ENCODE data around the gene EPB42. TPM values are rescaled to one million over a fixed set of nuclear protein-coding genes. Genes with fewer than 3 reads are reported as not detected.

EPB42 gene
- not detected for total RNA-seq

GRCh38 chr15:43220991-43221403 is at the start of gene EPB42:
EPB42 (minus strand) TSS chr15:43221018; CDS start chr15:43220825, 193 bp downstream.
- peaks cover 7% of the 10 kb centered on the region for H3K4me1 Mint-ChIP-seq (ENCODE audit: low read depth)
- no peak within 1 kb of the TSS for H3K27ac Mint-ChIP-seq
- H3K4me3 Mint-ChIP-seq = no peak within 1 kb of the TSS
- ATAC-seq (replicated peaks in 1 of 2) (no peak), DNase-seq (no peak)
- no peaks in the 10 kb centered on the region for H3K36me3 Mint-ChIP-seq (ENCODE audit: insufficient read depth in 2 of 2)
- peaks cover 0 to 3% of the 10 kb centered on the region in 2 donors for H3K9me3 Mint-ChIP-seq
- H3K27me3 Mint-ChIP-seq (ENCODE audit: low read depth) = peaks cover 7% of the 10 kb centered on the region

GRCh38 chr15:43270113-43270665 is 49.4 kb upstream of the EPB42 start:
- Mint-ChIP-seq H3K9me3 (peaks cover 0 to 2% of the 10 kb centered on the region in 2 donors), H3K4me1 (ENCODE audit: low read depth) (no peaks in the 10 kb centered on the region), H3K27ac (no peak overlapping the region), H3K36me3 (ENCODE audit: insufficient read depth in 2 of 2) (no peaks in the 10 kb centered on the region), H3K27me3 (ENCODE audit: low read depth) (peaks cover 15% of the 10 kb centered on the region), H3K4me3 (no peak overlapping the region)
- ATAC-seq (replicated peaks in 1 of 2) (no peak), DNase-seq (no peak)

- H3K4me1 Mint-ChIP-seq (ENCODE audit: low read depth) = no peaks in the 10 kb centered on the region
- H3K4me3 Mint-ChIP-seq = no peak overlapping the region
- no peaks in the 10 kb centered on the region for H3K36me3 Mint-ChIP-seq (ENCODE audit: insufficient read depth in 2 of 2)
- H3K27me3 Mint-ChIP-seq (ENCODE audit: low read depth) = peaks cover 23% of the 10 kb centered on the region
- peak; percentile 26 to 55 for ATAC-seq (replicated peaks in 1 of 2)
- DNase-seq = peak; percentile 12 to 45
- peaks cover 0 to 2% of the 10 kb centered on the region in 2 donors for H3K9me3 Mint-ChIP-seq
- no peak overlapping the region for H3K27ac Mint-ChIP-seq
Observed at GRCh38 chr15:43268111-43269105, 47.6 kb upstream of the EPB42 start.

DNA sequence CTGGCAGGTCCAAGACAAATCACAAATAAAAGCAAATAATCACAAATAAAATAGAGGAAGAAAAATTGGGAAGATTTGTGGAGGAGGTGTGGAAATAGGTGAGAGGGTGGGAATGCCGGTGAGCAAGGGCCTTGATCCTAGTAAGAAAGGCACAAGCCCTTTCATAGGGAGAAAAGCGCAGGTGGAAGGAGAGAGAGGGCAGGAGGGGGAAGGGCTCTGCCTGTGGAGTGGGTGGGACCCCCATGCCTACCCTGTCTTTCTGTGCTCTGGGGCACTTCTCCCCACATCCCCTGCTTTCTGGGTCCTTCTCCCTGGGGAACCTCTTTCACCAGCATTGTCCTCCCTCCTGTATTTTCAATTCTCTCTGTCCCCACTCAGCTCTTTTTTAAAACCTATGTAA is 46.6 kb upstream of the EPB42 start:
- peaks cover 0 to 2% of the 10 kb centered on the region in 2 donors for H3K9me3 Mint-ChIP-seq
- H3K36me3 Mint-ChIP-seq (ENCODE audit: insufficient read depth in 2 of 2) = no peaks in the 10 kb centered on the region
- no peak overlapping the region for H3K27ac Mint-ChIP-seq
- H3K4me1 Mint-ChIP-seq (ENCODE audit: low read depth) = no peaks in the 10 kb centered on the region
- H3K27me3 Mint-ChIP-seq (ENCODE audit: low read depth) = peaks cover 27% of the 10 kb centered on the region
- ATAC-seq (replicated peaks in 1 of 2) = no peak
- no peak for DNase-seq
- H3K4me3 Mint-ChIP-seq = no peak overlapping the region

- Mint-ChIP-seq H3K4me3 (no peak within 1 kb of the TSS), H3K27ac (no peak within 1 kb of the TSS), H3K36me3 (ENCODE audit: insufficient read depth in 2 of 2) (no peaks in the 10 kb centered on the region), H3K4me1 (ENCODE audit: low read depth) (no peaks in the 10 kb centered on the region), H3K9me3 (peaks cover 0 to under 1% of the 10 kb centered on the region in 2 donors), H3K27me3 (ENCODE audit: low read depth) (peaks cover 28% of the 10 kb centered on the region)
- no peak for DNase-seq
- ATAC-seq (replicated peaks in 1 of 2) = no peak
Observed at GRCh38 chr15:43266834-43267233, 46.0 kb upstream of the EPB42 start, which contains the start of gene TGM5. TGM5 (minus strand) TSS chr15:43266928; CDS start chr15:43266849, 79 bp downstream.

GRCh38 chr15:43266386-43266785 is 45.6 kb upstream of the EPB42 start:
- ATAC-seq (replicated peaks in 1 of 2) (no peak), DNase-seq (no peak)
- H3K27ac Mint-ChIP-seq = no peak overlapping the region
- H3K27me3 Mint-ChIP-seq (ENCODE audit: low read depth) = peaks cover 33% of the 10 kb centered on the region
- H3K4me1 Mint-ChIP-seq (ENCODE audit: low read depth) = no peaks in the 10 kb centered on the region
- H3K9me3 Mint-ChIP-seq = no peaks in the 10 kb centered on the region
- no peak overlapping the region for H3K4me3 Mint-ChIP-seq
- H3K36me3 Mint-ChIP-seq (ENCODE audit: insufficient read depth in 2 of 2) = no peaks in the 10 kb centered on the region

GRCh38 chr15:43260011-43260615 is 39.3 kb upstream of the EPB42 start:
- no peak overlapping the region for H3K27ac Mint-ChIP-seq
- peaks cover 18% of the 10 kb centered on the region for H3K27me3 Mint-ChIP-seq (ENCODE audit: low read depth)
- H3K36me3 Mint-ChIP-seq (ENCODE audit: insufficient read depth in 2 of 2) = no peaks in the 10 kb centered on the region
- DNase-seq (no peak), ATAC-seq (replicated peaks in 1 of 2) (no peak)
- H3K9me3 Mint-ChIP-seq = no peaks in the 10 kb centered on the region
- H3K4me3 Mint-ChIP-seq = no peak overlapping the region
- no peaks in the 10 kb centered on the region for H3K4me1 Mint-ChIP-seq (ENCODE audit: low read depth)

GRCh38 chr15:43258781-43259180 is 38.0 kb upstream of the EPB42 start:
- Mint-ChIP-seq H3K27ac (no peak overlapping the region), H3K27me3 (ENCODE audit: low read depth) (peaks cover 14% of the 10 kb centered on the region), H3K9me3 (no peaks in the 10 kb centered on the region), H3K4me3 (no peak overlapping the region), H3K36me3 (ENCODE audit: insufficient read depth in 2 of 2) (no peaks in the 10 kb centered on the region), H3K4me1 (ENCODE audit: low read depth) (peaks cover 10% of the 10 kb centered on the region)
- DNase-seq (no peak), ATAC-seq (replicated peaks in 1 of 2) (no peak)

DNA sequence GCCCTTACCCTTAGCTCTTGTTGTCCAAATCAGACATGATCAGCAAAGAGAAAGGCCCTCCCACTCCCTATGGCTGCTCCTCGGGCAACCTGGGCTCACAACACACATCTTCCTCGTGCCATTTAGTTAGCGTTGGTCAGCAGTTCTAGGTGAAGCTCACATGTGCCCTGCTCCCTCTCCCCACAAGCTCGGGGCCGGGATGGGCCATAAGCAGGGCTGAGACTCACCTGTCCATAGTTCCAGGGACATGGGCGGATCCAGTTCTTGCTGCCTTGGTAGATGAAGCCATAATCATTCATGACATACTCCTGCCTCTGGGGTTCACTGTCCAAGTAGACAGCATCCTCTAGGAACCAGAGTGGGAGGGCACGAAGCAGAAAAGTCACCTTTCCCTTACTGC is 35.5 kb upstream of the EPB42 start:
- H3K27me3 Mint-ChIP-seq (ENCODE audit: low read depth) = no peaks in the 10 kb centered on the region
- no peak for ATAC-seq (replicated peaks in 1 of 2)
- DNase-seq = no peak
- peaks cover 35% of the 10 kb centered on the region for H3K4me1 Mint-ChIP-seq (ENCODE audit: low read depth)
- no peak overlapping the region for H3K4me3 Mint-ChIP-seq
- H3K36me3 Mint-ChIP-seq (ENCODE audit: insufficient read depth in 2 of 2) = no peaks in the 10 kb centered on the region
- peaks cover 0 to 3% of the 10 kb centered on the region in 2 donors for H3K9me3 Mint-ChIP-seq
- no peak overlapping the region for H3K27ac Mint-ChIP-seq

DNA sequence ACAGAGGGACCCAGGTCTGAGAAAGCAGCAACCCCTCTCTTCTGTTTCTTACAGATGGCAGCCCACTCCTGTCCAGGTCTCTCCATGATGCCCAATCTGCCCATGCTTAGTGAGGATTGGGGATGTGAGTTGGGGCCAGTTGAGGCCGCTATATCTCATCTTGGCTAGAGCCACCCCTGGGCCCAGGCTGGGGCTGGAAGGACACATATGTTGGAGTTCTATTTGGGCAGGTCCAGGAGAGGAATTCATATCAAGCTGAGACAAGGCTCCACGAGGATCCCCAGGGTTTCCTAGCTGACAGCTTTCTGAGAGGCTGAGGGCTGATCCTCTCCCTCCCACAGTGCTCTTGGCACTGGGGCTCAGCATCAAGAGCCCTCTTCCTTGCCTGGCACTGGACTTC is 34.6 kb upstream of the EPB42 start:
- no peaks in the 10 kb centered on the region for H3K36me3 Mint-ChIP-seq (ENCODE audit: insufficient read depth in 2 of 2)
- ATAC-seq (replicated peaks in 1 of 2) = no peak
- no peaks in the 10 kb centered on the region for H3K27me3 Mint-ChIP-seq (ENCODE audit: low read depth)
- peaks cover 44% of the 10 kb centered on the region for H3K4me1 Mint-ChIP-seq (ENCODE audit: low read depth)
- H3K4me3 Mint-ChIP-seq = no peak overlapping the region
- no peak overlapping the region for H3K27ac Mint-ChIP-seq
- H3K9me3 Mint-ChIP-seq = peaks cover 0 to 8% of the 10 kb centered on the region in 2 donors
- DNase-seq = no peak

DNA sequence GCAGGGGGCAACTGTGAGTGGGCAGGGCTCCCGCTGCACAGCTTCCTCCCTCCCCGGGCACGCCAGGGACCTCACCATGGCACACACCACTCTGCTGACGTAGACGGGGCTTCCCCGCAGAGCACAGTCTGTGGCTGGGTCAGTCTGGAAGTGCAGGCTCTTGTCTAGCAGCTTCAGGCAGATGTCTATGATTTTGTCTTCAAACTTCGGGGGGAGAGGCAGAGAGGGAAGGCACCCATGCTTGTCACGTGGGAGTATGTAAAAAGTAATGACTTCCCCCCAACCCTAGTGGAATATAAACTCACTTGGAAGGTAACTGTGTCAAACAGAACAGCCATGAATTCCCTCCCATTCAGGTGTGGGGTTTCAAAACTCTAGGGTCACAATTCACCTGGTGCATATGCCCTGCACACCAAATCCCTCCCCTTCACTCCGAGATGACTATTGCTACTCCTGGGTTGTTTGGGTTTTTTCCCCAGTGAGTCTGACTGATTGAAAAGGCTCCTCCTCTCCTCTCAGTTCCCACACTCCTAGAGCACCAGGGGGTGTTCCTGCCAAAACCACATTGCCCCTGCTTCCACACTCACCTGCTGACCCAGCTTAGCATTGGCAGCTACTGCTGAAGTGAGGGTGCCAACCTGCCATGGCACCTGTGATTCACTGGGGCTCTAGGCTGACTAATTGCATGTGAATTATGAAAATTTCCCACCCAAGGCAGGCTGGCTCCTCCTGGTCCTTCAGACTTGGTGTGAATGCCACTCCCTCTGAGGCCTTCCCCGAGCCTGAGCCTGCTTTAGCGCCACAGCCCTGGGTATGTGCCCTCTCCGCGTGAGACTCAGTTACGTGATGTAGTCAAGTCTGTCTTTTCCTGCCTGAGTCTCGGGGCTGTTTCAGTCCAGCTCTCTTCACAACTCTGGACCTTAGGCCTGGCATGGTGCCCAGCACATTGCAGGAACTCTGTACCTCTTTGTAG is 32.9 kb upstream of the EPB42 start:
- Mint-ChIP-seq H3K36me3 (ENCODE audit: insufficient read depth in 2 of 2) (no peaks in the 10 kb centered on the region), H3K27me3 (ENCODE audit: low read depth) (no peaks in the 10 kb centered on the region), H3K9me3 (peaks cover 0 to 8% of the 10 kb centered on the region in 2 donors), H3K4me1 (ENCODE audit: low read depth) (peaks cover 58% of the 10 kb centered on the region), H3K27ac (no peak overlapping the region), H3K4me3 (peak overlapping the region in 1 of 2 donors; percentile 33)
- peak; percentile 62 to 67 for ATAC-seq (replicated peaks in 1 of 2)
- DNase-seq = peak; percentile 29 to 51

DNA sequence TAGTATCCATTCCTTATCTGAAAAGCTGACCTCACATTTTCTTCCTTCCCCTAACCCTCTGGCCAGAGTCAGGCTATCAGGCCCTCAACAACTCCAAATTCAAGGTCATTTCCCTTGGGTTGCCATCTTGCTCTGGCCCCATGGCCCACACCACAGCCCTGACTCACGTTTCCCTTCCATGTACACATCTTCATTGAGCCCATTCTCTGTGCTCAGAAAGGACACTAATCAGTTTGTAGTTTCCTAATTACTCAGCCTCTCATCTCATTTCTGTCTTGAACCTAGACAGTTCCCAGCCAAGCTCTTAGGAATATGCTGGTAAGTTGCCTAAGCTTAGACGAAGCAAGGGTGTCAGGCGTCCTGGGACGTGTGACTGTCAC is 31.0 kb upstream of the EPB42 start:
- DNase-seq (peak; percentile 12 to 34), ATAC-seq (replicated peaks in 1 of 2) (peak; percentile 53 to 56)
- H3K4me3 Mint-ChIP-seq = peak overlapping the region; percentile 5 to 33
- H3K4me1 Mint-ChIP-seq (ENCODE audit: low read depth) = peaks cover 58% of the 10 kb centered on the region
- peak overlapping the region; percentile 35 for H3K27ac Mint-ChIP-seq
- no peaks in the 10 kb centered on the region for H3K27me3 Mint-ChIP-seq (ENCODE audit: low read depth)
- no peaks in the 10 kb centered on the region for H3K36me3 Mint-ChIP-seq (ENCODE audit: insufficient read depth in 2 of 2)
- H3K9me3 Mint-ChIP-seq = peaks cover 0 to 8% of the 10 kb centered on the region in 2 donors

Measured in activated T-cell treated with anti-CD3 and anti-CD28 coated beads, Interleukin-2, amount 50 U/mL, for 72 hours (primary cell).